ENCODE data around the gene CCL4.

Gene CCL4

GRCh38 chr17:36147601-36148000, 44.0 kb downstream of the CCL4 start:
- DNase-seq: no peak

DNA sequence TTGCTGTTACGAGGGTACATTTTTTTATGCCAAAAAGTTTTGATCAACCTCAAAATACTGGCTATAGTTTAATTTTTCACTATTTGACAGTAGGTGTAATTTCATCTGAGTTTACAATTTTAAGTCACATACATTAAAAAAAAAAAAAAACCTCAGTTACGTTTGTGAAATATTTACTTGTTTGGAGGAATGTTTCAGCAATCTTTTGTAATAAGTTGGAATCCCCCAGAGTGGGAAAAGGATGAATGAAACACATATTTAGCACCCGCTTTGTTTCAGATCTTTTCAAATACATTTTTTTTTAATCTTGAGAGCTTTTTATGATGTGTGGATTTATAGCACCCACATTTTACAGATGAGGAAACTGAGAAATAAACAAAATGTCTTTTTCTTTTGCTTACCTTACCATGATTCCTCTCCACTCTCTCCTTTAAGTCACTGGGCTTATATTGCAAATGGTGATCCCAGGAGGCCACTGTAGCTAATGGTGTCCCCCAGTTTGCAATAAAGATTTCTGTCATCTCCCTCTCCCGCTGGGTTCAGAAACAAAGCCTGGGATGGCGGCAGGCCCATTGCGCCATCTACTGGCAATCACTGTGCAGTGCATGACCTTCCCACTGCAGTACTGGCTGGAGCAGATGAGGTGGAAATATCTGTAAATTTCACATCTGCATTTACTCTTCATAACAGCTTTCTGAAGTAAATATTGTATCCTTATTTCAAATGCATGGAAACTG, 45.1 kb downstream of the CCL4 start:
- DNase-seq: peak in 7 of 14 donors; percentile 7 to 55 (median 29)

- peak in 3 of 14 donors; percentile 31 to 51 (median 45) for DNase-seq
Measured at GRCh38 chr17:36149296-36149820, 45.7 kb downstream of the CCL4 start.

GRCh38 chr17:36151891-36152638, 48.4 kb downstream of the CCL4 start:
- no peak for DNase-seq

DNA sequence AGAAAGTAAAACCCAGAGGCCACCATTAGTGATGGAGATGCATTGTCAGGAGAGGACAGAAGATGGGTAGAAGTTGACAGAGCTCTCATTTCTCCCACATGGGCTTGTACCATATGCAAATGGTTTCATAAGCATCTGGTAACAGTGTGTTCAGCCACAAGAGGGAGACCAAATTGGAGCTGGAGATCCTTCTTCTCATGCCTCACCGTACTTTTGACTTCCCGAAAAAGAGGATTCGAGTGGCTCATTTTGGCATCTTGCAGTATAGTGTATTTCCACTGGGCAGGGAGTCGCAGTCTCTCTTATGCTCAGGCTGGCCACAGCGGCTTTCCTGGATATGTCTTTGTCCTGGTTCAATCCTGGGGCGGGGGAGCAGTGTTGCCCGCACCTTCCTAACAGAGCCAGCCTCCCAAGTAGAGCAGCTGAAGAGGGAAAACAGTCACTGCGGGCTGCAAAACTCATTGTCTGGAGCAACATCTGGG, 49.1 kb downstream of the CCL4 start:
- DNase-seq: no peak

DNA sequence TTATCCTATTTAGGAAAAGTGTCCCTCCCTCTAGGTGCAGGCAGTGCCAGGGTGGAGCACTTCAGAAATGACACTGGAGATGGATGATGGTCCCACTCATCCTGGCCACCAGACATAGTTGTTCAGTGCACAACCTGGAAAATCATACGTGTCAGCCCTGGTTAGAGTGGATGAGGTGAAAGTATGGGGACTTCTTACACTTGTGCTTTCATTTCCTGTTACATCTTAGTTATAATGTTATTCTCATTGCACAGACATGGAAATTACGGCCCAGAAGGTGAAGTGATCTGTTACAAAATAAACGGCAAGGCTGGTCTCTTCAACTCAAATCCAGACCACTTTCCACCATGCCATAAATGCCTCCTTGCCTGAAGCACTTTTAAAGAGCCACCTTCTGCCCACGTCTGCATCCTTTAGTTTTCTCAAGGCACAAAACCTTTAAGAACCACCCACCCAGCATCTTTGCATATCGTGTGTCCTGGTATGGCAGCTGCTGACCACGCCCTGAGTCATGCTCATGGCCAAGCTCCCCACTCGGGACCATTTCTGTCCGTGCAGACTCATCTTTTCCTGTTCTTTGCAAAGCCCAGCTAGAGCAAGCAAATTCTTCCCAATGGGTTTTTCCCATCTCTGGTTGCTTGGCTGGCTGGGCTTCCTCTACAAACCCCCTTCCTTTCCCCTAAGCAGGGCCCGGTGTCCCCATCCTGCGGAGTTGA, 50.4 kb downstream of the CCL4 start:
- no peak for DNase-seq
